Stomach smooth muscle (tissue), 2 donors: ENCODE data around the gene SORCS1.

Source experiments
- H3K27ac ChIP-seq: one replicate; pipeline ENCODE4 v1.7.0; 2013; ENCODE audit warnings: mild to moderate bottlenecking, low read length, inconsistent platforms
- H3K27me3 ChIP-seq, 2 donors: one replicate each; pipeline ENCODE4 v1.7.0; 2013; ENCODE audit warnings: low read length in 2 of 2; ENCODE audit not compliant: insufficient read depth in 2 of 2, control insufficient read depth in 1 of 2
- H3K36me3 ChIP-seq, 2 donors: one replicate each; pipeline ENCODE4 v1.7.0; 2013; ENCODE audit warnings: low read length in 2 of 2; ENCODE audit not compliant: control insufficient read depth in 2 of 2, insufficient read depth in 2 of 2
- H3K4me1 ChIP-seq: one replicate; pipeline ENCODE4 v1.7.0; 2013; ENCODE audit warnings: low read length; ENCODE audit not compliant: control insufficient read depth, insufficient read depth
- H3K4me3 ChIP-seq, 2 donors: one replicate each; pipeline ENCODE4 v1.7.0; 2013; ENCODE audit warnings: low read length in 2 of 2
- H3K9ac ChIP-seq, 2 donors: one replicate each; pipeline ENCODE4 v1.7.0; 2013; ENCODE audit warnings: low read length in 2 of 2, mild to moderate bottlenecking in 1 of 2
- H3K9me3 ChIP-seq, 2 donors: one replicate each; pipeline ENCODE4 v1.7.0; 2013; ENCODE audit warnings: low read length in 2 of 2; ENCODE audit not compliant: control insufficient read depth in 2 of 2
- donor health status: healthy.
- donor health status: Pancreatic carcinoma.

The SORCS1 gene

GRCh38 chr10:107118866-107119265 lies 45.6 kb downstream of the SORCS1 start:
- Histone ChIP-seq H3K9ac (no peak overlapping the region), H3K4me3 (no peak overlapping the region), H3K27ac (no peak overlapping the region), H3K9me3 (no peaks in the 10 kb centered on the region), H3K36me3 (no peaks in the 10 kb centered on the region), H3K4me1 (no peaks in the 10 kb centered on the region), H3K27me3 (no peaks in the 10 kb centered on the region)

GRCh38 chr10:107104026-107104652 lies 60.4 kb downstream of the SORCS1 start:
- Histone ChIP-seq H3K9me3 (peaks cover 0 to 5% of the 10 kb centered on the region in 2 donors), H3K27ac (no peak overlapping the region), H3K36me3 (no peaks in the 10 kb centered on the region), H3K4me1 (peaks cover 12% of the 10 kb centered on the region), H3K4me3 (no peak overlapping the region), H3K27me3 (no peaks in the 10 kb centered on the region), H3K9ac (no peak overlapping the region)

- peaks cover 0 to 5% of the 10 kb centered on the region in 2 donors for H3K9me3 ChIP-seq
- H3K9ac ChIP-seq: no peak overlapping the region
- no peak overlapping the region for H3K27ac ChIP-seq
- H3K36me3 ChIP-seq: no peaks in the 10 kb centered on the region
- H3K27me3 ChIP-seq: no peaks in the 10 kb centered on the region
- H3K4me1 ChIP-seq: peaks cover 12% of the 10 kb centered on the region
- peak overlapping the region in 1 of 2 donors; percentile 26 for H3K4me3 ChIP-seq
These were observed 61.1 kb downstream of the SORCS1 start for GRCh38 chr10:107103174-107104025.

GRCh38 chr10:107098326-107098725 lies 66.2 kb downstream of the SORCS1 start:
- H3K4me3 ChIP-seq: no peak overlapping the region
- H3K27ac ChIP-seq: no peak overlapping the region
- peaks cover 4% of the 10 kb centered on the region for H3K4me1 ChIP-seq
- no peaks in the 10 kb centered on the region for H3K36me3 ChIP-seq
- no peaks in the 10 kb centered on the region for H3K27me3 ChIP-seq
- no peak overlapping the region for H3K9ac ChIP-seq
- H3K9me3 ChIP-seq: no peaks in the 10 kb centered on the region

GRCh38 chr10:107094824-107095522 lies 69.5 kb downstream of the SORCS1 start:
- H3K9me3 ChIP-seq: no peaks in the 10 kb centered on the region
- H3K4me1 ChIP-seq: no peaks in the 10 kb centered on the region
- H3K9ac ChIP-seq: no peak overlapping the region
- no peak overlapping the region for H3K4me3 ChIP-seq
- no peaks in the 10 kb centered on the region for H3K27me3 ChIP-seq
- H3K36me3 ChIP-seq: no peaks in the 10 kb centered on the region
- H3K27ac ChIP-seq: no peak overlapping the region

GRCh38 chr10:107092321-107092720 lies 72.2 kb downstream of the SORCS1 start:
- no peaks in the 10 kb centered on the region for H3K4me1 ChIP-seq
- H3K9ac ChIP-seq: no peak overlapping the region
- no peak overlapping the region for H3K27ac ChIP-seq
- no peaks in the 10 kb centered on the region for H3K9me3 ChIP-seq
- no peaks in the 10 kb centered on the region for H3K36me3 ChIP-seq
- H3K27me3 ChIP-seq: no peaks in the 10 kb centered on the region
- no peak overlapping the region for H3K4me3 ChIP-seq

GRCh38 chr10:107091126-107091525 lies 73.4 kb downstream of the SORCS1 start:
- no peaks in the 10 kb centered on the region for H3K27me3 ChIP-seq
- H3K9ac ChIP-seq: no peak overlapping the region
- H3K27ac ChIP-seq: no peak overlapping the region
- no peaks in the 10 kb centered on the region for H3K9me3 ChIP-seq
- no peaks in the 10 kb centered on the region for H3K4me1 ChIP-seq
- H3K36me3 ChIP-seq: no peaks in the 10 kb centered on the region
- H3K4me3 ChIP-seq: no peak overlapping the region

- H3K4me1 ChIP-seq: no peaks in the 10 kb centered on the region
- H3K36me3 ChIP-seq: no peaks in the 10 kb centered on the region
- H3K9ac ChIP-seq: no peak overlapping the region
- no peaks in the 10 kb centered on the region for H3K9me3 ChIP-seq
- H3K27ac ChIP-seq: no peak overlapping the region
- no peak overlapping the region for H3K4me3 ChIP-seq
- H3K27me3 ChIP-seq: no peaks in the 10 kb centered on the region
These were observed 78.6 kb downstream of the SORCS1 start for GRCh38 chr10:107085665-107086525.

- Histone ChIP-seq H3K9ac (no peak overlapping the region), H3K4me1 (no peaks in the 10 kb centered on the region), H3K27me3 (no peaks in the 10 kb centered on the region), H3K36me3 (no peaks in the 10 kb centered on the region), H3K27ac (no peak overlapping the region), H3K9me3 (no peaks in the 10 kb centered on the region), H3K4me3 (no peak overlapping the region)
These were observed 81.0 kb downstream of the SORCS1 start for GRCh38 chr10:107083388-107084009.

- no peak overlapping the region for H3K9ac ChIP-seq
- H3K9me3 ChIP-seq: no peaks in the 10 kb centered on the region
- H3K4me1 ChIP-seq: no peaks in the 10 kb centered on the region
- no peaks in the 10 kb centered on the region for H3K27me3 ChIP-seq
- no peak overlapping the region for H3K4me3 ChIP-seq
- H3K36me3 ChIP-seq: no peaks in the 10 kb centered on the region
- H3K27ac ChIP-seq: no peak overlapping the region
These were observed 82.9 kb downstream of the SORCS1 start for GRCh38 chr10:107081644-107082043.
